HG02943 (cell line): Measurements from ENCODE around the gene CABLES2.

Experiments
- ATAC-seq: cut with Tn5 transposase; IDR thresholded peaks from one replicate; pipeline ENCODE4 v1.9.1; 2021; ENCODE audit warnings: mild to moderate bottlenecking, low read depth, moderate library complexity; ENCODE audit not compliant: unreplicated experiment

Gene CABLES2

GRCh38 chr20:62352402-62353288 lies 54.4 kb downstream of the CABLES2 start:
- no peak for ATAC-seq

- ATAC-seq = no peak
Measured at GRCh38 chr20:62351469-62352401, 55.4 kb downstream of the CABLES2 start.

DNA sequence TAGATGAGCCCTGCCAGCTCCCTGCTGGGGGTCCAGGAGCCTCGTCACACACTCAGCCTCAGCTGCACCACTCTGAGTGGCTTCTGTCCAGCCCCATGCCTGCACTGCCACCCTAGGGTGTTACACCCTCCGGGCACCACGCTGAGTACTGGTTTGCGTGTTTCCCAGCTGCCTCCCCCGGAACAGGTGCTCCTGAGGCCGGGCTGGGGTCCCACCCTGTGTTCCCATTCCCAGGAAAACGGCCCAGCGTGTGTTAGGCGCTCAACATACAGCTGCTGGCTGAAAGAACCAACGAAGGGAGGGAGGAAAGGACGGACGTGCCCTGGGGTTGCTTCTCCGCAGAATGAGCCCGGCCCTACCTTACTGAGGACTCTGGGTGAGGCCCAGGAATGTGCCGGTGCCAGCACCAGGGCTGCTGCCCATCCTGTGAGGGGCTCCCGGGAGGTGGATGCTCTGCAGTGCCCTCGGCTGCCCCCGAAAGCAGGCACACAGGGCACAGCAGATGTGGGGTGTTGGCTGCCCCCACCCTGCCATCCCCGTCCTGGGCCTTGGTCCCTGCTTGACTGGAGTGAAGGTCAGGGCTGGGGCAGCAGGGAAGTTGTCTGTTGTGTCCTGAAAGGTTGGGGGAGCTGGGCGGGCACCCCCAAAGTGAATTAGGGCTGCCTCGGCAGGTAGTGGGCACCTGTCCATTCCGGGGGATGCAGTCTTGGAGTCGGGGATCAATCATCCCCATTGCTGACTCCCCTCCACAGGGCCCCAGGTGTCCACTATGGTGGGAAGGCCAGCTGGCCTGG lies 56.3 kb downstream of the CABLES2 start:
- ATAC-seq = no peak

DNA sequence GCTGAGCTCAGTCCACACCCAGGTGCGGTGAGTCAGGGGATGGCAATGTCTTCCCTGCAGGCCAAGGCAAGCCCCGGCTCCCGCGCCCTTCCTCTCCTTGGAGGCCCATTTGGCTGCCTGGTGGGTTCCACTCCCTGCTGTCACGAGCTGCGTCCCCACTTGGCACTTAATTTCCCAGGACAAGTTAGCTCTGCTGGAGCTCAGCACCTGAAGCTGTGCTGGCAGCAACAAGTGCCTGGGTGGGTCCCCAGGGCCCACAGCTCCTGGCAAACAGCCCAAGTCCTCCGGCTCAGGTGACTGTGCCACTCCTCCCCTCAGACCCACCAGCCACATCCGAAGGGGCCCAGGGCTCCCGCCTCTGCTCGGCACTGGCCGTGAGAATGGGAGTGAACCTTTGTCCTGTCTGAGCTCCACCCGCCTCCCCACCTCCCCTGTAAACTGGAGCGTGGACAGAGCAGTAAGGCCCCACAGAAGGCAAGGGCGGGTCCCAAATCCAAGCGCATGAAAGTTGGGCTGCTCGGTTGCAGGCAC lies 56.9 kb downstream of the CABLES2 start:
- ATAC-seq = no peak

DNA sequence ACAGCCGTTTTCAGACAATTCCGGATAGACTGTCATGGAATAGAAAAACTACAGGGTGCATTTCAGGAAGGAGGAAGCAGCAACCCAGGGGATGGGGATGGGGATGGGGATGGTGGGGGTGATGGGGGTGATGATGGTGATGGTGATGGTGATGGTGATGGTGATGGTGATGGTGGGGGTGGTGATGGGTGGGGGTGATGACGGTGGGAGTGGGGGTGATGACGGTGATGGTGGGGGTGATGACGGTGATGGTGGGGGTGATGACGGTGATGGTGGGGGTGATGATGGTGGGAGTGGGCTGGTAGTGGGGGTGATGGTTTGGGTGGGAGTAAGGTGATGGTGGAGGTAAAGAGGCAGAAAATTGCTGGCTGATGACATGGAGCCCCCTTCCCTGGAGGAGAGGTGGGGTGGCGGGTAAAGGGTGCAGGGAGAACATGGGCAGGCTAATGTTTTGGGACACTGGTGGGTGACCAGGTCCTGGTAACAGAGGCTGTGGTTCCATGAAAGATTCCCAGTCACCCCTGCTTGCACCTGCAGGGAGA lies 57.5 kb downstream of the CABLES2 start:
- ATAC-seq = no peak

GRCh38 chr20:62348604-62349003 lies 58.5 kb downstream of the CABLES2 start:
- no peak for ATAC-seq

DNA sequence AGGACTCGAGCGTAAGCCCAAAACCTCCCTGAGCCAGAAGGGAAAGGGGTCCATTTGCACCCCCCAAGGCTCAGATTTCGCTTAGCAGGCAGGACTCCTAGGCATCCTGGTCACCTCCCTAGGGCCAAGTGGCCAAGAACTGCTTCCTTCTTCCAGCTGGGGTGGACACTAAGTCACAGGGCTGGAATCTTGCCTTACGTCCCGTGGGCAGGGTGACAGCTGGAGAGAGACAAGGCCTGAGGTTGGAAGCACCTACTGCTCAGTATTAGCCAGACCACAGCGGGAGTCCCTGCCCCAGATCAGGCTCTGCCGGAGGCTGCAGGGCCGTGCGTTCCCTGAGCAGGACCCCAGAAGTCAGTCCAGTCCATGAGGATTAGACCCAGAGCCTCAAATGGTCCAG lies 59.6 kb downstream of the CABLES2 start:
- no peak for ATAC-seq

- no peak for ATAC-seq
Measured at GRCh38 chr20:62347151-62347404, 60.0 kb downstream of the CABLES2 start.

DNA sequence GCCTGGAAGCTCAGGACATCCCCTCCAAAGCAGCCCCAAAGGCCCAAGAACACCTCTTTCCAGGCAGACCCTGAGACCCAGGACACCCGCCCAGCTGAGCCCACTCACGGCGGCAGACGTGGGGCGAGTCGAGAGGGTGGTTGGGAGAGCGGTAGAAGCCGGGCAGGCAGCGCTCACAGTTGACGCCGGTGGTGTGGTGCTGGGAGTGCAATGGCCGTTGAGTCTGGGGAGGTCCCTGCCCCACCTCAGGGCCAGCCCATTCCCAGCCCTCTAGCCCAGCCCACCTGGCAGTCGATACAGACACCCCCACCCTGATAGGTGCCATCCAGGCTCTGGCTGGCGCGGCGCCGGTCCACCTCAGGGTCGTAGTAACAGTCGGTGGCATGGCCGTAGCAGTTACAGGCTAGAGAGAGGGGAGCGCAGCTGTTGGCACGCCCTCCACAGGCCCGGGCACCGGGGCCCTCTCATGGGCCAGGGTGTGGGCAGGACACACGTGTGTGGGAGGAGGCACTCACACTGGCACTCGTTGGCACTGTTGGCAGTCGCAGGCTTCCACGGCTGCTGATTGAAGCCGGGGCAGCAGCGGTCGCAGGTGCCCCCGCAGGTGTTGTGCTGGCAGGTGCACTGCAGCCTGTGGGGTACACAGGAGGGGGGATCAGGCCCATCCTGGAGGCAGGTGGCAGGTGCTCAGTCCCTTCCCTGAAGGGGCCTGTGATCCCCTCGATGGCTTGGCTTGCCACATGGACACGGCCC lies 60.5 kb downstream of the CABLES2 start:
- ATAC-seq = no peak

DNA sequence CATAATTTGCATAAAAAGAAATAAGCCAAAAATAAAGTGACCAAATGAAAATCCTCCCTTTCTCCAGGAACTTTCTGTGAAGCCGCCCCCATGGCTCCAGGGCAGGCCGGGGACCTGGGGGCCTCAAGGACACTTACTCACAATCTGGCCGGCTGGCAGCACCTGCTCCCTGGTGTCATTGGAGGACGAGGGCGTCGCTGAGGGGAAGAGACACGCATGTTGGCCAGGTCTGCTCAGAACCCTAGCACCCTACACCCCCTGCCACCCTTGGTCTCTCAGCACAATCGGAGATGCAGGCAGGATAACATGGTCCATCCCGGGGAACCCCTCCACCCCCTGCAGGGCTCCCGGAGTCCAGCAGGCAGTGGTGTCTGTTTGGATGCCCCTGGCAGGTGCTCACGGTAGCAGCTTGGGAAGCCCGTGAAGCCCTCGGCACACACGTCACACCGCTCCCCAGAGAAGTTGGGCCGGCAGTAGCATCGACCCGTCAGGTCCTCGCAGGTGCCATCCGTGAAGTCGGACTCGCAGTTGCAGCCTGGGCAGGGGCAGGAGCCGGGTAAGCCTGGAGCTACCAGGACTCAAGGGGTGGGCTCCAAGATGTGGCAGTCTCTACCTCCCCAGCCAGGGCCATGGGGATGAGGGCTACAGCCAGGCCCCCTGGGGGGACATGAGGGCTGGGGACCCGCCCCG lies 61.3 kb downstream of the CABLES2 start:
- no peak for ATAC-seq

DNA sequence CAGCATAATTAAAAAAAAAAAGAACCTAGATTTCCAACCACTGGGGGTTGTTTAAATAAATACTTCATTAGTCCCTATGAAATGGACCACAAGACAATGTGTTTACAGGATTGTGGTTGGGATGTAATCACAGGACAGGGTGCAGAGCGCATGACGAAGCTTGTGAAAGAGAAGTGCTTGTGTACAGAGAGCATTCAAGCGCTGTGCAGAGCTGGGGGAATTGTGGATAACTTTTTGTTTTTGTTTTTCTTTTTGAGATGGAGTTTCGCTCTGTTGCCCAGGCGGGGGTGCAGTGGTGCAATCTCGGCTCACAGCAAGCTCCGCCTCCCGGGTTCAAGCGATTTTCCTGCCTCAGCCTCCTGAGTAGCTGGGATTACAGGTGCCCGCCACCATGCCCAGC lies 62.3 kb downstream of the CABLES2 start:
- no peak for ATAC-seq

- ATAC-seq = no peak
Measured at GRCh38 chr20:62344092-62344491, 63.0 kb downstream of the CABLES2 start.

- ATAC-seq = no peak
Measured at GRCh38 chr20:62342910-62343309, 64.2 kb downstream of the CABLES2 start.

DNA sequence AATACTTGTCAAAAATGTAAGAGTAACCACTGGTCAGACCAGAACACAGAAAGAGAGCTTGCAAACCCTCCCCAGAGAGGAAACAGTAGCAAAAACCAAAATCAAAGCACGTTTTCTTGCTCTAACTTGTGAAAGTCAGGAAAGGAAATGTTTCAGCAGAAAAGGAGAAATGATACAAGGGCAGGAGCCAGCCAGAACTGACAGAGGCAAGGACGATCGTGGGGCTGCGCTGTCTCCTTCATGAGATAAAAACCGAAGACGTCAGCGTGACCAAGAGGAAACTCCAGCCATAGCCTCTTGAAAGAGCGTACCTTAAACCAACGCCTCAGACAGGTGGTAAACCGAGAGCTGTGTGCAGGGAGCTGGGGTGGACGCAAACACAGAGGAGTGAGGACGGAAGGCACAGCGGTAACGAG lies 67.4 kb downstream of the CABLES2 start:
- ATAC-seq = no peak
